Dermis blood vessel endothelial cell (primary cell): ENCODE results near the gene LONP1. TPM values are rescaled to one million over a fixed set of nuclear protein-coding genes. Genes with fewer than 3 reads are reported as not detected.
A peak's percentile ranks its signal among the peaks of the same experiment; 100 is the strongest.

ENCODE experiments used
- DNase-seq: peaks from one replicate; pipeline ENCODE4 v3.0.0; 2010
- total RNA-seq: library from RNA; depleted of rRNA; stranded (reverse); fragments of >200 nt; gene quantifications from 2 replicates; pipeline ENCODE4 v1.2.3, GENCODE V29; 2014

Gene LONP1
- total RNA-seq, 1 donor from 2014 or later = 73.7 TPM

GRCh38 chr19:5679289-5680083 is 40.5 kb downstream of the LONP1 start:
- DNase-seq = peak; percentile 39

GRCh38 chr19:5678071-5678718 is 41.8 kb downstream of the LONP1 start:
- DNase-seq = no peak

GRCh38 chr19:5677580-5677979 is 42.4 kb downstream of the LONP1 start:
- no peak for DNase-seq

- DNase-seq = no peak
Measured at GRCh38 chr19:5677136-5677535, 42.8 kb downstream of the LONP1 start.

- DNase-seq = no peak
Measured at GRCh38 chr19:5676772-5677105, 43.2 kb downstream of the LONP1 start.

DNA sequence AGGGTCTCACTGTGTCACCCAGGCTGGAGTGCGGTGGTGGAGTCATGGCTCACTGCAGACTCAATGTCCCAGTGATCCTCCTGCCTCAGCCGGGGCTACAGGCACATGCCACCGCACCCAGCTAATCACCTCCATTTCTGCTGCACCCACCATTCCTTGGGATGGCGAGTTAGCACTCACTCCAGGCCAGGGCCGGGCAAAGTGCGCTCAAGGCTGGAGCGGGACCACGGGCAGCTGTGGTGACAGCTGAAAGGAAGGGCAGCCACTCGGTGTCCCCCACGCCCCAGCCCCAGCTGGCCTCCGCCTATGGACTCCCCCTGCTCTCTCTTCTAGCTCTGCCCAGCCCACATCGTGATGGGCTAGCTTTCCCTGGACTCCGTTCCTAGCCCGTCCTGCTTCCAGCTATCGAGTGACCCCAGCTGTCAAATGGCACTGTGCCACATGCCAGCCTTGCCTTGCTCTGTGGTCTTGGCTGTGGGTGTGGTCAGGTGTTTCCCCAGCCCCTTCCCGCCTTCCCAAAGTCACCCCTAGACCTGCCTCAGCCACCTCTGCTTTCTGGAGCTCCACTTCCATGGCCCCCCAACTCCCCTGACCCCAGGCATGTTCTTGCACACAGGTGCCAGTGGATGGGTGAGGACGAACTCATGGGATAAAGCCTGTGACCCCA is 43.7 kb downstream of the LONP1 start:
- no peak for DNase-seq

GRCh38 chr19:5674714-5675113 is 45.2 kb downstream of the LONP1 start:
- DNase-seq = no peak

DNA sequence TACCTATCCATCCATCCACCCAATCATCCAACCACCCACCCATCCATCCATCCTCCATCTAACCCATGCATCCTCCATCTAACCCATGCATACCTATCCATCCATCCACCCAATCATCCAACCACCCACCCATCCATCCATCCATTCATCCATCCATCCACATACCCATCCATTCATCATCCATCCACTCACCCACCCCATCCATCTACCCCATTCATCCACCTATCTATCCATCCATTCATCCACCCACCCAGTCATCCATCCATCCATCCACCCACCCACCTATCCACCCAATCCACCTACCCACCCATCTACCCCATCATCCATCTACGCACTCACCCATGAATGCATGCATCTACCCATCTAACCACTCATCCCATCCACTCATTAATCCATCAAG is 46.2 kb downstream of the LONP1 start:
- no peak for DNase-seq

- DNase-seq = no peak
Measured at GRCh38 chr19:5672708-5673459, 47.1 kb downstream of the LONP1 start.

DNA sequence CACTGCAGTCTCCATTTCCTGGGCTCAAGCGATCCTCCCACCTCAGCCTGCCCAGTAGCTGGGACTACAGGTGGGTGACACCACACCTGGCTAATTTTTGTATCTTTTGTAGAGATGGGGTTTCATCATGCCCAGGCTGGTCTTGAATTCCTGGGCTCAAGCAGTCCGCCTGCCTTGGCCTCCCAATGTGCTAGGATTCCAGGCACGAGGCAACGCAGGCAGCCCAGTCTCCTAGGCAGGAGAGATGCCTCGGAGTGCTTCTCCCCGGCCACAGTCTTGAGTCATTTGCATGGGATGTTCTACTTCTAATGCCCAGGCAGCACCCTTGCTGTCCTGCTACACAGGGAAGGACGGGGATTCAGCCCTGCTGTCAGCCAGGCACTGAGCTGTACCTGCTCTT is 48.3 kb downstream of the LONP1 start:
- no peak for DNase-seq

GRCh38 chr19:5669212-5669611 is 50.7 kb downstream of the LONP1 start:
- DNase-seq = no peak

DNA sequence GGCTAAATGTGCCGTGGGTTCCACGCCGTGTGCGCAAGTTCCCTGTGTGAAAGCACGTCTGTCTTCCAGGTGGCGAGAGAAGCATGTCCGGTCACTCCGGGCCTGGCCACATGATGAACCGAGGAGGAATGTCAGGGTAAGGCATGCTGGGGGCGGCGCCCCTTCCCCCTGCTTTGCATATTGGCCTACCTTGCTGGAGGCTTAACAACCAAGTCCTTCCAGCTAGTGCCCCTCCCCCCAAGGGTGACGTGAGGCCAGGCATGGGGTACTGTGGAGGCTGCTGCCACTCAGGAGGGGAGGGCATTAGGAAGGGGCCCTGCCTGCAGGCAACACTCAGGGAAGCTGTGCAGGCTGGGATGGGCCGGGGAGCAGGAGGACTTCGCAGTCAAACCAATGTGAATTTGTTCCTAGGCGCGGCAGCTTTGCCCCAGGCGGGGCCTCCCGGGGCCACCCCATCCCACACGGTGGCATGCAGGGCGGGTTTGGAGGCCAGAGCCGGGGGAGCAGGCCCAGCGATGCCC is 52.1 kb downstream of the LONP1 start:
- DNase-seq = no peak

DNA sequence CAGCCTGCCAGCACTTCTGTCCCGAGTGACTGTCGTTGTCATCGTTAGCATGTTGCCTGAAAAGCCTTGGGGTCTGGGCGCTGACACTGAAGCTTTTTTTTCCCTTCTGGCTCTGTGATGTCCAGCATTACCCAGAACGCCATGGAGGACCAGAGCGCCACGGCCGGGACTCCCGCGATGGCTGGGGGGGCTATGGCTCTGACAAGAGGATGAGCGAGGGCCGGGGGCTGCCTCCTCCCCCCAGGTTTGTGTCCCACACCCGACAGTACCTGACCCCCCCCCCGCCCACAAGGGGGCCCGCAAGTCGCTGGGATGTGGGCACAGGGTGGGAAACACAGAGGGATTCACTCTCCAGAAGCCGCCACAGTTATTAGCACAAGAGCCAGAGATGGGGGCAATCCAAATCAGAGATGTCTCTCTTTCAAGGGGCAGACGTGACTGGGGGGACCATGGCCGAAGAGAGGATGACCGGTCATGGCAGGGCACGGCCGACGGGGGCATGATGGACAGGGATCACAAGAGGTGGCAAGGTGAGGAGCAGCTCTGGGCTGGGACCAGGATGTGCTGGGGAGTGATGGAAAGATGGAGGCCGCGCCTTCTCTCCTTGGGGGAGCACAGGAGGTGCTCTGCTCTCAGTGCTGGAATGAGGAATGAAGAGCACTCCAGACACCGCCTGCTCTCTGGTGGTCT is 52.9 kb downstream of the LONP1 start:
- DNase-seq = no peak

GRCh38 chr19:5665781-5666513 is 54.0 kb downstream of the LONP1 start:
- DNase-seq = peak; percentile 72

DNA sequence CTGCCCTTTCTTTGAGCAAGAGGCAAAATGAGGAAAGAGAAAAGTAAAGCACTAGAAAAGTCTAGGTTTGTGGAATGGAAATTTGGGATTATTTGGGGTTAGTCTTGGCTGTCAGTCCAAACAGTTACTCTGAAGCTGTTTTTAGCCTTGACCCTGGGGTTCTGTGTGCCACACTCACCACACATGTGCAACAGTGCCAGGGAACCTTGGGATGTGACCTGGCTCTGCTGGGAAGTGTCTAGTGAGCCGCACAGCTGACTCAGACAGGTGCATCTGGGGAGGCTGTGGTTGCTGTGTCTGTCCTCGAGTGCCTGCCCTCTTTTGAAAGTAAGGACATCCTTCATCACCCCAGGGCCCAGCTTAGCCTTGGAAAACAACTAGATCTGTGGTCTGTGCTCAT is 55.4 kb downstream of the LONP1 start:
- no peak for DNase-seq

- no peak for DNase-seq
Measured at GRCh38 chr19:5663904-5664303, 56.0 kb downstream of the LONP1 start.

DNA sequence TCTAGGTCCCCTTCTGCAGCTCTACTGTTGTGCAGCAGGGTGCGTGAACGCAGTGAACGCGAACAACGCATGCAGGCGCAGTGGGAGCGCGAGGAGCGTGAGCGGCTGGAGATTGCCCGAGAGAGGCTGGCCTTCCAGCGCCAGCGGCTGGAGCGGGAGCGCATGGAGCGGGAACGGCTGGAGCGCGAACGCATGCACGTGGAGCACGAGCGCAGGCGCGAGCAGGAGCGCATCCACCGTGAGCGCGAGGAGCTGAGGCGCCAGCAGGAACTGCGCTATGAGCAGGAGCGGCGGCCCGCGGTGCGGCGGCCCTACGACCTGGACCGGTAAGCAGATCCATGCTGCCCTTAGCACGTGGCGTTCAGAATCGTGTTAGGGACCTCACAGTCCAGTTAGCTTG is 58.5 kb downstream of the LONP1 start:
- DNase-seq = no peak

- DNase-seq = no peak
Measured at GRCh38 chr19:5655412-5655811, 64.5 kb downstream of the LONP1 start.

- no peak for DNase-seq
Measured at GRCh38 chr19:5654931-5655330, 65.0 kb downstream of the LONP1 start.

GRCh38 chr19:5652261-5652660 is 67.7 kb downstream of the LONP1 start:
- DNase-seq = no peak

DNA sequence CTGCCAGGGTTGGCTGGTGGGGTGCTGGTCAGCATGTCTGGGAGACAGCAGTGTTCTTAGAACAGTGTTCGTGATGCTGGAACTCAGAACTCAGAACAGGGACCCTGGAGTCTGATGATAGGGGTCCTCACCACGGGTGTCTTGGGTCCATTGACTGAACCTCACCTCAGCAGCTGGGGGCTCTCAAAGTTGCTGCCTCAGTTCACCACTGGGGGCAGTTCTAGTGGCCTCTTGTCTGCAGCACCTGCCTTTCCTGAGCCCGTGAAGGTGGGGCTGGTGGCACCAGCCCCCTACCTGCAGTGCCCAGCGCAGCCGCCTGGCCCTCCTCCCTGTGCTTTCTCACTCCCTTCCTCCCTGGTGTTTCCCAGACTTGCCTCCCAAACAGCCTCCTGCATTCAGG is 68.6 kb downstream of the LONP1 start:
- DNase-seq = no peak

GRCh38 chr19:5648464-5648863 is 71.5 kb downstream of the LONP1 start:
- no peak for DNase-seq
